Bronchial epithelial cell (primary cell): ENCODE measurements around the gene ZC3H12C. TPM values are rescaled to one million over a fixed set of nuclear protein-coding genes. Genes with fewer than 3 reads are reported as not detected.

ENCODE experiments used
- DNase-seq: peaks from one replicate; pipeline ENCODE4 v3.0.0-alpha.2; 2010; ENCODE audit warnings: low read depth
- FAIRE-seq: peaks from 2 replicates; lab custom pipeline; 2011; peaks lifted over from hg19 to GRCh38; lab: Jason Lieb, UNC
- H3K27me3 ChIP-seq: 2 replicates; pipeline ENCODE4 v1.5.1; 2011; ENCODE audit warnings: low read length; ENCODE audit not compliant: control insufficient read depth, insufficient read depth
- H3K36me3 ChIP-seq: 2 replicates; pipeline ENCODE4 v1.5.1; 2011; ENCODE audit warnings: low read length; ENCODE audit not compliant: control insufficient read depth, insufficient read depth
- H3K4me3 ChIP-seq: 2 replicates; pipeline ENCODE4 v1.5.1; 2011; ENCODE audit warnings: mild to moderate bottlenecking, low read depth, low read length, control low read depth
- CTCF ChIP-seq: IDR thresholded peaks from 2 replicates; pipeline ENCODE4 v1.5.1; 2011; ENCODE audit warnings: mild to moderate bottlenecking, moderate library complexity, low read length, control low read depth, inconsistent platforms; ENCODE audit not compliant: insufficient read depth, severe bottlenecking
- total RNA-seq: library from RNA; depleted of rRNA; stranded (reverse); fragments of >200 nt; gene quantifications from 2 replicates; pipeline ENCODE4 v1.2.1, GENCODE V29; 2014

Gene ZC3H12C
- total RNA-seq: 3.3 and 5.3 TPM in 2 replicates

DNA sequence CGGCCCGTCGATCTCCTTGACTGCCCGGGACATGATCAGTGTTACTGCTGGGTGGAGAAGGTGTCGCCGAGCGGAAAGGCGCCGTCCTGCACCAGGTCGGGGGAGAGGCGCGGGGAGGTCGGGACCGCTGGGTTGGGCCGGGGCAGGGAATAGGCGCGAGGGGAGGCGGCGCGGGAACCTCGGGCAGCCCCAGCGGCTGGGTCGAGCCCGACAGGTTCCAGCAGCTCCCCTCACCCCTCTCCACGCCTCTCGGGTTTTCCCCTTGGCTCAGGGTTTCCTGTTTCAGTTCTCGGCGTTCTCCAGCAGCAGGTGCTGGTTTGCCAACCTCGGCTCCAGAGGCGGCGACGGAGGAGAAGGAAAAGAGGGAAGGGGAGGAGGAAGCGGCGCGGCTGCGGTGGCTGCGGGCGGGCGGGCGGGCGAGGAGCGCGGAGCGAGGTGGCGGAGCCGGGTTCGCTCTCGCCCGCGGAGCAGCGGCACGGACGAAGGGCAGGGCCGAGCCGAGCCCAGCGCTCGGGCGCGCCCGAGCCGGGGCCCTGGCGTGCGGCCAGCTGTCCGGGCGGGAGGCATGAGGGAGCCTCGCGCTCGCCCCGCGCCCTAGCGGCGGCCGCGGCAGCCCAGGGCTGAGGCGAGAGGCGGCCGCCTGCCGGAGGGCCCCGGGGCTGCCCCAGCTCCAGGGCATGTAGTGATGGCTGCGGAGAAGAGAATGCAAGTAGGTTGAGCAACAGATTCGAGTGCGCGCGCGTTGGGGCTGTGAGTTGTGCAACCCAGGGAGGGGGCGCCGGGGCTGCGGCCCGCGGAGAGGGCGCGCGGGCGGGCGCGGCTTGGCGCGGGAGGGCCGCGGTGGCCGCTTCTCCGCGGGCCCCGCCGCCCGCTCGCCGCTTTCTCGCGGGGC lies at the start of gene ZC3H12C:
ZC3H12C (plus strand) TSS at position 878 of the 892 bp plus-strand sequence. CDS start 20 bp downstream, outside the sequence.
- peak; percentile 84 for DNase-seq
- no peaks in the 10 kb centered on the region for H3K27me3 ChIP-seq
- H3K36me3 ChIP-seq: no peaks in the 10 kb centered on the region
- peak within 1 kb of the TSS; percentile 82 for H3K4me3 ChIP-seq
- no peak for FAIRE-seq
- peak; percentile 51 for TF ChIP-seq CTCF

DNA sequence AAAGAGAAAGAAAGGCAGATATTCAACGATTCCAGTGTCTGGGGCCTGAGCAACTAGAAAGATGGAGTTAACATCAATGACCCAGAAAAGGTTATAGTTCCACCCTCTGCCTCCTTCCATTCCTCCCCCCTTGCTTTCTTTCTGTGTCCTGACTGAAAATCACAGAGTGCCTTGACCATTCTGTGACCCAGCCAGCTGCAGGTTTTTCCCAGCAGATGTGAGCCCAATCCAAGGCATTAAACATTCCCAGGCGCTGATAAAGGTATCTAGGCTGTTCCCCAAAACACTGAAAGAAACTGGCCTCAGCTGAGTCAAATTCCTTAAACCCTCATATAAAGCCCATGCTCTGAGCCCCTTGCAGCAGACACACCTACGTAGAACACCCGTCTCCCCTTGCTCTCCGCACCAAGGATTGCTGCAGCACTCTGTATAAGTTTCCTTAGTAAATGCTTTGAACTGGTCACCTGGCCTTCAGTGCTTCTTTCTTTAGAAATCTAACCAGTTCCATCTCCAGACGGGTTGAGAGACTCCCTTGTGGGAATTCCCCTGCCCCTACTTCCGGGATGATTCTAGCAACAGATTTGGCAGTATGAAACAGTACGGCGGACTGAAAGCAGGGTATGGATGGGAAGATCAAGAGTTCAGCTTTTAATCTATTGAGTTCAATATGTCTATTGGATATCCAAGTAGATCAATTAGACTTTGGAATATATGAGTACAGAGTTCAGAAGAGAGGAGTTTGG lies 48.8 kb upstream of the ZC3H12C start:
- DNase-seq: no peak
- no peaks in the 10 kb centered on the region for H3K36me3 ChIP-seq

GRCh38 chr11:110046775-110047380 lies 46.3 kb upstream of the ZC3H12C start:
- H3K27me3 ChIP-seq: no peaks in the 10 kb centered on the region
- FAIRE-seq (no peak), DNase-seq (no peak)
- TF ChIP-seq CTCF: no peak
- no peaks in the 10 kb centered on the region for H3K36me3 ChIP-seq
- H3K4me3 ChIP-seq: no peak overlapping the region

More for the DNA sequence above, 48.8 kb upstream of the ZC3H12C start:
- Histone ChIP-seq H3K4me3 (no peak overlapping the region), H3K27me3 (no peaks in the 10 kb centered on the region)
- peak; percentile 43 for FAIRE-seq
- TF ChIP-seq CTCF: no peak

- no peak for TF ChIP-seq CTCF
- no peaks in the 10 kb centered on the region for H3K27me3 ChIP-seq
- no peaks in the 10 kb centered on the region for H3K36me3 ChIP-seq
- no peak for FAIRE-seq
- H3K4me3 ChIP-seq: no peak overlapping the region
- no peak for DNase-seq
Measured at GRCh38 chr11:110049501-110050200, 43.5 kb upstream of the ZC3H12C start.

GRCh38 chr11:110050201-110050506 lies 43.0 kb upstream of the ZC3H12C start:
- H3K4me3 ChIP-seq: no peak overlapping the region
- no peak for FAIRE-seq
- H3K27me3 ChIP-seq: no peaks in the 10 kb centered on the region
- no peaks in the 10 kb centered on the region for H3K36me3 ChIP-seq
- no peak for DNase-seq
- no peak for TF ChIP-seq CTCF
